ENCODE results near the gene DDX53. TPM values are rescaled to one million over a fixed set of nuclear protein-coding genes. Genes with fewer than 3 reads are reported as not detected.

The DDX53 gene
- total RNA-seq, 4 donors from 2014 or later = not detected

- no peak for TF ChIP-seq CTCF (IDR thresholded peaks at IDR 0.05; ENCODE audit: low read depth)
These were observed 49.2 kb downstream of the DDX53 start for GRCh38 chrX:23048806-23049573.

GRCh38 chrX:23052324-23052723, 52.6 kb downstream of the DDX53 start:
- no peak for TF ChIP-seq CTCF (IDR thresholded peaks at IDR 0.05; ENCODE audit: low read depth)

All from subcutaneous adipose tissue (tissue), 4 donors.